GM18520 (cell line): ENCODE results near the gene ARID1B.
A peak's percentile ranks its signal among the peaks of the same experiment; 100 is the strongest.

ENCODE experiments used
- ATAC-seq: cut with Tn5 transposase; IDR thresholded peaks from one replicate; pipeline ENCODE4 v1.9.1; 2021; ENCODE audit not compliant: unreplicated experiment

The ARID1B gene

GRCh38 chr6:156849806-156850205 is 72.6 kb downstream of the ARID1B start:
- ATAC-seq, result no peak

- no peak for ATAC-seq
Observed at GRCh38 chr6:156850353-156850752, 73.2 kb downstream of the ARID1B start.

- ATAC-seq, result no peak
Observed at GRCh38 chr6:156851454-156851921, 74.3 kb downstream of the ARID1B start.

- ATAC-seq, result no peak
Observed at GRCh38 chr6:156852147-156852857, 75.1 kb downstream of the ARID1B start.

- no peak for ATAC-seq
Observed at GRCh38 chr6:156852858-156853216, 75.7 kb downstream of the ARID1B start.

- no peak for ATAC-seq
Observed at GRCh38 chr6:156853733-156854132, 76.6 kb downstream of the ARID1B start.

GRCh38 chr6:156854466-156855161 is 77.4 kb downstream of the ARID1B start:
- no peak for ATAC-seq

- peak; percentile 67 for ATAC-seq
Observed at GRCh38 chr6:156857573-156857972, 80.4 kb downstream of the ARID1B start.

GRCh38 chr6:156859686-156860085 is 82.5 kb downstream of the ARID1B start:
- no peak for ATAC-seq

- no peak for ATAC-seq
Observed at GRCh38 chr6:156862711-156863110, 85.5 kb downstream of the ARID1B start.

- ATAC-seq, result no peak
Observed at GRCh38 chr6:156863504-156863903, 86.3 kb downstream of the ARID1B start.

- no peak for ATAC-seq
Observed at GRCh38 chr6:156864557-156864956, 87.4 kb downstream of the ARID1B start.

- no peak for ATAC-seq
Observed at GRCh38 chr6:156865019-156865629, 87.9 kb downstream of the ARID1B start.

- peak; percentile 39 for ATAC-seq
Observed at GRCh38 chr6:156866220-156867015, 89.2 kb downstream of the ARID1B start.

- no peak for ATAC-seq
Observed at GRCh38 chr6:156867121-156867520, 89.9 kb downstream of the ARID1B start.

GRCh38 chr6:156868385-156868784 is 91.2 kb downstream of the ARID1B start:
- ATAC-seq, result no peak

GRCh38 chr6:156869980-156870398 is 92.8 kb downstream of the ARID1B start:
- no peak for ATAC-seq

- no peak for ATAC-seq
Observed at GRCh38 chr6:156870924-156871539, 93.9 kb downstream of the ARID1B start.

- ATAC-seq, result no peak
Observed at GRCh38 chr6:156872903-156873302, 95.7 kb downstream of the ARID1B start.

GRCh38 chr6:156873654-156874380 is 96.6 kb downstream of the ARID1B start:
- no peak for ATAC-seq
